B cell (primary cell): Measurements from ENCODE around the gene DDA1. TPM values are rescaled to one million over a fixed set of nuclear protein-coding genes. Genes with fewer than 3 reads are reported as not detected.

Source experiments
- ATAC-seq: fragments of 200-7000 bp; cut with Tn5 transposase; one replicate; pipeline ENCODE4 v1.10.0; 2021; ENCODE audit warnings: low read depth, mild to moderate bottlenecking, moderate number of reproducible peaks, moderate library complexity
- CTCF ChIA-PET: fragments of 350-600 bp; sonication (Branson Sonifier 250); formaldehyde crosslinking; loops from one replicate; lab custom pipeline; 2021; ENCODE audit warnings: antibody characterized with exemption, inconsistent platforms; lab: Charles Lee
- POLR2A ChIA-PET: fragments of 350-600 bp; sonication (Branson Sonifier 250); formaldehyde crosslinking; loops from one replicate; lab custom pipeline; 2021; ENCODE audit warnings: antibody characterized with exemption; lab: Charles Lee
- DNase-seq: peaks from one replicate; pipeline ENCODE4 v3.0.0; 2013
- H2AFZ ChIP-seq: 2 replicates; pipeline ENCODE4 v1.6.1; 2012; ENCODE audit warnings: mild to moderate bottlenecking, low read depth, low read length; ENCODE audit not compliant: insufficient read depth, poor library complexity, severe bottlenecking
- H3K27ac ChIP-seq, 2 donors: 1 replicate in 1 of 2; 2 replicates in 1 of 2; pipeline ENCODE4 v1.5.1; 2012 to 2013; ENCODE audit warnings: low read length in 2 of 2, mild to moderate bottlenecking in 2 of 2, moderate library complexity in 1 of 2
- H3K27me3 ChIP-seq, 4 experiments: fragments of 200-600 bp in 1 of 4; sonication (generic) in 1 of 4; replicated peaks in 1 of 4; 1 replicate in 2 of 4; 2 replicates in 2 of 4; pipeline versions ENCODE4 v1.6.1 to v1.7.0; 2013 to 2016; ENCODE audit warnings: low read length in 3 of 4, mild to moderate bottlenecking in 2 of 4, mixed read lengths in 1 of 4, moderate library complexity in 1 of 4; ENCODE audit not compliant: insufficient read depth in 4 of 4, control insufficient read depth in 3 of 4; ENCODE audit errors: control extremely low read depth in 1 of 4
- H3K36me3 ChIP-seq, 2 experiments: replicated peaks in 1 of 2; 1 replicate in 1 of 2; 2 replicates in 1 of 2; pipeline versions ENCODE4 v1.6.1 to v1.7.1; 2013; ENCODE audit warnings: low read length in 1 of 2; ENCODE audit not compliant: insufficient read depth in 2 of 2, control insufficient read depth in 1 of 2; ENCODE audit errors: control extremely low read depth in 1 of 2, extremely low read depth in 1 of 2
- H3K4me1 ChIP-seq, 2 donors: fragments of 200-600 bp in 1 of 2; sonication (generic) in 1 of 2; 1 replicate in 1 of 2; 2 replicates in 1 of 2; pipeline versions ENCODE4 v1.5.1 to v1.6.1; 2013 to 2017; ENCODE audit warnings: low read length in 2 of 2; ENCODE audit not compliant: control insufficient read depth in 2 of 2, insufficient read depth in 2 of 2
- H3K4me2 ChIP-seq: replicated peaks from 2 replicates; pipeline ENCODE3; 2012; ENCODE audit warnings: mild to moderate bottlenecking, low read depth, low read length; ENCODE audit not compliant: poor library complexity, severe bottlenecking
- H3K4me3 ChIP-seq, 5 experiments: fragments of 200-600 bp in 1 of 5; sonication (generic) in 1 of 5; 1 replicate in 3 of 5; 2 replicates in 2 of 5; pipeline versions ENCODE4 v1.5.1 to v1.7.0; 2011 to 2016; ENCODE audit warnings: low read length in 4 of 5, mild to moderate bottlenecking in 4 of 5, low read depth in 2 of 5, control low read depth in 1 of 5, moderate library complexity in 1 of 5; ENCODE audit not compliant: insufficient read depth in 1 of 5; ENCODE audit errors: control extremely low read depth in 1 of 5, extremely low read depth in 1 of 5
- H3K79me2 ChIP-seq: fragments of 200-600 bp; sonication (generic); one replicate; pipeline ENCODE4 v1.6.0; 2016; ENCODE audit warnings: low read length; ENCODE audit not compliant: control insufficient read depth, insufficient read depth
- H3K9ac ChIP-seq: fragments of 200-600 bp; sonication (generic); 2 replicates; pipeline ENCODE4 v1.6.1; 2017; ENCODE audit warnings: mild to moderate bottlenecking, low read length, moderate library complexity
- H3K9me3 ChIP-seq, 3 donors: one replicate each; pipeline versions ENCODE4 v1.6.1 to v1.7.1; 2013; ENCODE audit warnings: low read length in 2 of 3; ENCODE audit not compliant: control insufficient read depth in 2 of 3, insufficient read depth in 1 of 3; ENCODE audit errors: control extremely low read depth in 1 of 3
- H4K20me1 ChIP-seq: 2 replicates; pipeline ENCODE4 v1.6.0; 2012; ENCODE audit warnings: mild to moderate bottlenecking, low read length; ENCODE audit not compliant: insufficient read depth, control insufficient read depth, poor library complexity, severe bottlenecking
- H3K27ac Mint-ChIP-seq: one replicate; pipeline ENCODE4 v1.8.0; 2021; ENCODE audit warnings: mixed read lengths
- H3K27me3 Mint-ChIP-seq: one replicate; pipeline ENCODE4 v1.8.0; 2021; ENCODE audit warnings: mixed read lengths
- H3K4me1 Mint-ChIP-seq: one replicate; pipeline ENCODE4 v1.8.0; 2021; ENCODE audit warnings: mixed read lengths
- H3K4me3 Mint-ChIP-seq: one replicate; pipeline ENCODE4 v1.8.0; 2021; ENCODE audit warnings: mixed read lengths
- H3K9me3 Mint-ChIP-seq: one replicate; pipeline ENCODE4 v1.8.0; 2022; ENCODE audit warnings: mixed read lengths; ENCODE audit not compliant: insufficient read depth
- CTCF ChIP-seq: fragments of 200-600 bp; IDR thresholded peaks from one replicate; pipeline ENCODE4 v1.8.0; 2022; ENCODE audit warnings: antibody characterized with exemption, mild to moderate bottlenecking
- EZH2 ChIP-seq: IDR thresholded peaks from 2 replicates; pipeline ENCODE4 v1.6.1; 2012; ENCODE audit warnings: borderline replicate concordance, low read depth, mild to moderate bottlenecking, moderate library complexity, low read length; ENCODE audit not compliant: insufficient read depth, poor library complexity, severe bottlenecking
- WGBS: methylation state at CpG from one replicate; pipeline ENCODE4 v1.1.5; 2013; ENCODE audit warnings: missing lambda C conversion rate; ENCODE audit not compliant: insufficient coverage; 5-methylcytosine and 5-hydroxymethylcytosine counted together
- intact Hi-C: fragments of 100-400 bp; cut with micrococcal nuclease; formaldehyde crosslinking; loops from one replicate; pipeline ENCODE4 v1.10.0; 2022
- polyA plus RNA-seq: library from polyadenylated mRNA; depleted of rRNA; stranded (reverse); fragments of >200 nt; gene quantifications from 2 replicates; pipeline ENCODE4 v1.2.3, GENCODE V29; 2012
- total RNA-seq, 2 donors: library from RNA; stranded (reverse); fragments of 120-200 nt in 1 of 2; gene quantifications; 1 replicate in 1 of 2; 2 replicates in 1 of 2; pipeline versions ENCODE4 v1.2.3 to v1.2.4, GENCODE V29; 2013 to 2022

DDA1 gene
- total and polyA plus RNA-seq, 2 donors (not counting 1 experiment from before 2014, with no cell fraction given): 38.4 TPM

GRCh38 chr19:17323300-17323963 lies 14.1 kb downstream of the DDA1 start:
- no peak for TF ChIP-seq CTCF
- no peak for TF ChIP-seq EZH2
- no peaks in the 10 kb centered on the region for H3K27me3 ChIP-seq
- H2AFZ ChIP-seq: no peak overlapping the region
- Mint-ChIP-seq H3K9me3 (no peaks in the 10 kb centered on the region), H3K4me1 (peaks cover 3% of the 10 kb centered on the region), H3K4me3 (no peak overlapping the region), H3K27me3 (no peaks in the 10 kb centered on the region), H3K27ac (no peak overlapping the region)
- H3K9ac ChIP-seq: no peak overlapping the region
- peaks cover 25% of the 10 kb centered on the region for H4K20me1 ChIP-seq
- peaks cover 0 to 6% of the 10 kb centered on the region in 2 donors for H3K4me1 ChIP-seq
- H3K4me3 ChIP-seq: peak overlapping the region in 1 of 5 experiments; percentile 15
- ChIA-PET POLR2A (no interaction called here), CTCF (interaction anchor here (0.9 kb wide), 1 partner anchor 11 kb away, joined by 3 read pairs; no protein-coding TSS in a partner anchor)
- peak overlapping the region; percentile 61 for H3K4me2 ChIP-seq
- intact Hi-C loops: no loop called here
- no peaks in the 10 kb centered on the region for H3K9me3 ChIP-seq
- 19% methylated on average over 48 of the region's 56 CpGs for WGBS
- ATAC-seq (no peak), DNase-seq (no peak)
- H3K79me2 ChIP-seq: no peaks in the 10 kb centered on the region
- peaks cover 0 to 12% of the 10 kb centered on the region in 2 experiments for H3K36me3 ChIP-seq
- no peak overlapping the region for H3K27ac ChIP-seq

- POLR2A ChIA-PET: interaction anchor here (0.5 kb wide), 1 partner anchor 13 kb away, joined by 3 read pairs; no protein-coding TSS in a partner anchor
- DNase-seq (peak; percentile 35), ATAC-seq (no peak)
- H3K27ac Mint-ChIP-seq: no peak overlapping the region
- intact Hi-C loops: no loop called here
- no peak overlapping the region for H2AFZ ChIP-seq
- H3K4me3 Mint-ChIP-seq: no peak overlapping the region
- H3K4me3 ChIP-seq: peak overlapping the region in 1 of 5 experiments; percentile 15
- CTCF ChIA-PET: interaction anchor here (0.9 kb wide), 1 partner anchor 11 kb away, joined by 3 read pairs; no protein-coding TSS in a partner anchor
- H3K4me1 ChIP-seq: peaks cover 2 to 8% of the 10 kb centered on the region in 2 donors
- H4K20me1 ChIP-seq: peaks cover 22% of the 10 kb centered on the region
- TF ChIP-seq CTCF (no peak), EZH2 (no peak)
- no peak overlapping the region for H3K9ac ChIP-seq
- H3K27me3 ChIP-seq: no peaks in the 10 kb centered on the region
- H3K4me1 Mint-ChIP-seq: peaks cover 4% of the 10 kb centered on the region
- no peaks in the 10 kb centered on the region for H3K9me3 ChIP-seq
- no peaks in the 10 kb centered on the region for H3K9me3 Mint-ChIP-seq
- H3K27me3 Mint-ChIP-seq: no peaks in the 10 kb centered on the region
- H3K79me2 ChIP-seq: no peaks in the 10 kb centered on the region
- H3K27ac ChIP-seq: no peak overlapping the region
- WGBS: 9% methylated on average over 6 of the region's 7 CpGs
- H3K36me3 ChIP-seq: peaks cover 0 to 12% of the 10 kb centered on the region in 2 experiments
- peak overlapping the region; percentile 61 for H3K4me2 ChIP-seq
Observed at GRCh38 chr19:17323964-17324332, 14.6 kb downstream of the DDA1 start.
